Tibial nerve (tissue), 4 donors: Measurements from ENCODE around the gene LFNG.

Experiments
- CTCF ChIP-seq, 5 experiments: fragments of 200-600 bp in 3 of 5; fragments of 450-650 bp in 2 of 5; sonication (generic) in 3 of 5; IDR thresholded peaks; one replicate each; pipeline ENCODE4 v1.5.1; 2016 to 2019; ENCODE audit warnings: antibody characterized with exemption in 5 of 5, mild to moderate bottlenecking in 3 of 5, moderate library complexity in 2 of 5
- EP300 ChIP-seq, 2 donors: sonication (generic); formaldehyde crosslinking; IDR thresholded peaks; one replicate each; pipeline ENCODE4 v1.6.1; 2017; ENCODE audit warnings: antibody characterized with exemption in 2 of 2, mild to moderate bottlenecking in 1 of 2
- POLR2A ChIP-seq, 2 donors: fragments of 450-650 bp; IDR thresholded peaks; one replicate each; pipeline ENCODE4 v1.6.1; 2017; ENCODE audit warnings: antibody characterized with exemption in 2 of 2, mild to moderate bottlenecking in 2 of 2, moderate library complexity in 2 of 2

DNA sequence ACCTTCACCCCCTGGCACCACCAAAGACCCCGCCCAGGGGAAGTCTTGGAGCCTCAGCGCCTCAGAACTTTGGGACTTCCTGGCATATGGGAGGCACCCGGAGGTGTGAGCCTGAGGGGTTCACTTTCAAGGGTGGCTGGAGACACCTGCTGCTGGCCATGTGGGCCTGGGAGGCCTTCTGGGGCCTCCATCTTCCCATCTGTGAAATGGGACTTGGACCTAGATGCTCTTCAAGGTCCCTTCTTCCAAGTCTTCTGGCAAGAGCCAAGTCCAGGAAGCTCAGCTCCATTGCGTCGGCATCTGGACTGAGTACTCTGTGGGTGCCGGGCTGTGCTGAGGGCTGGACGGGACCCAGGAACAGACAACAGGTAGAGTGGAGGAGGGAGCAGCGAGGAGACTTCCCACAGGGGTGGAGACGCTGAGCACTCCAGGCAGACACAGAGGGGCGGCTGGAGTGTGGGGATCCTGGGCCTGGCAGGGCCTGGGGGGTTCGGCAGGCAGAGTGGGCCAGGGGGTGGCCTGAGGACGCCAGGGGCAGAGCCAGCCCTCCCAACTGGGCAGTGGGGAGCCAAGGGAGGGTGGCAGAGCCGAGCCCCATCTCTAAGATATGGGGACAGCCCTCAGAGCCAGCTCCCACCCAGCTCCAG lies 9.3 kb upstream of the LFNG start:
- TF ChIP-seq CTCF (IDR thresholded peaks at IDR 0.05) (no peak), POLR2A (IDR thresholded peaks at IDR 0.05) (no peak), EP300 (IDR thresholded peaks at IDR 0.05) (no peak)
